ENCODE measurements around the gene ASB15.

DNA sequence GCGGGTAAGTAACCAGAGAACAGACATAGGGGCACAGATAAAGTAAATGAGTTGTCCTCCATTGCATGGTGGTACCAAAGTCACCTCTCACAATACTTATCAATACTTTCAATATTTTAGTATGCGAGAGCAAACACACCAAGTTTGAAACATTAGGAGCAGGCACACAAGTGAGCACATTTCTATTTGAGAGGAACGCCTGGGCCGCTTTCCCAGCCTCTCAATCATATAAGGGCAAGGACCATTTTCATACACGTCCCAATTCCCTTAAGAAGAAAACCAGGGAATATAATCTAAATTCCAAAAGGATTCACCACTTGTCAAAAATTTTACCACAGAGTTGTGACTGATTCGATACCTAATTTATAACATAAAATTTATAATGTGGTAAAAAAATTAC lies 61.6 kb downstream of the ASB15 start:
- no peak for TF ChIP-seq CTCF (IDR thresholded peaks at IDR 0.05; ENCODE audit: low read length)
- no peak for TF ChIP-seq EZH2 (optimal IDR thresholded peaks at IDR 0.05; ENCODE audit: low read depth, low read length)
- no peak for TF ChIP-seq EZH2phosphoT487 (IDR thresholded peaks at IDR 0.05; ENCODE audit: low read length)
